H1 (cell line): ENCODE data around the gene ACAP2.

ENCODE experiments used
- CHD2 ChIP-seq: IDR thresholded peaks from 2 replicates; pipeline ENCODE4 v1.6.1; 2012; ENCODE audit warnings: low read length, improper control_type of control experiment
- PHF8 ChIP-seq: fragments of 200-600 bp; sonication (generic); conservative IDR thresholded peaks from 2 replicates; pipeline ENCODE4 v1.7.1; 2012; ENCODE audit warnings: low read depth, mild to moderate bottlenecking, inconsistent platforms, low read length, moderate library complexity
- POLR2A ChIP-seq, 2 experiments: IDR thresholded peaks; 1 replicate in 1 of 2; 2 replicates in 1 of 2; pipeline ENCODE4 v1.6.1; 2011; ENCODE audit warnings: low read depth in 2 of 2, low read length in 2 of 2, mild to moderate bottlenecking in 2 of 2; ENCODE audit errors: control extremely low read depth in 1 of 2
- POLR2AphosphoS5 ChIP-seq: IDR thresholded peaks from 2 replicates; pipeline ENCODE4 v1.6.1; 2011; ENCODE audit warnings: low read depth, low read length
- POU5F1 ChIP-seq: IDR thresholded peaks from 2 replicates; pipeline ENCODE4 v1.6.1; 2011; ENCODE audit warnings: low read depth, mild to moderate bottlenecking, low read length, moderate library complexity
- RBBP5 ChIP-seq: IDR thresholded peaks from 2 replicates; pipeline ENCODE4 v1.7.1; 2012; ENCODE audit warnings: low read depth, mild to moderate bottlenecking, inconsistent platforms, low read length, moderate library complexity, borderline replicate concordance
- SIN3A ChIP-seq, 2 experiments: IDR thresholded peaks in 1 of 2; conservative IDR thresholded peaks in 1 of 2; 2 replicates each; pipeline ENCODE4 v1.6.1; 2011 to 2012; ENCODE audit warnings: low read length in 2 of 2, improper control_type of control experiment in 1 of 2, low read depth in 1 of 2, mild to moderate bottlenecking in 1 of 2
- SP4 ChIP-seq: IDR thresholded peaks from 2 replicates; pipeline ENCODE4 v1.6.1; 2012; ENCODE audit warnings: low read length, inconsistent platforms
- TAF1 ChIP-seq: IDR thresholded peaks from 2 replicates; pipeline ENCODE4 v1.6.1; 2011; ENCODE audit warnings: mild to moderate bottlenecking, low read depth, low read length
- TBP ChIP-seq: IDR thresholded peaks from 2 replicates; pipeline ENCODE4 v1.6.1; 2011; ENCODE audit warnings: low read depth, low read length, improper control_type of control experiment
- TEAD4 ChIP-seq: IDR thresholded peaks from 2 replicates; pipeline ENCODE4 v1.6.1; 2012; ENCODE audit warnings: low read depth, low read length, inconsistent platforms, mixed read lengths
- ZNF274 ChIP-seq: IDR thresholded peaks from 2 replicates; pipeline ENCODE4 v1.7.0; 2012; ENCODE audit warnings: low read length, borderline replicate concordance; ENCODE audit errors: extremely low read depth
- TF ChIP-seq, protein P1 (sequence below), 3 experiments: IDR thresholded peaks; 1 replicate in 2 of 3; 2 replicates in 1 of 3; pipeline versions ENCODE4 v1.5.1 to v1.6.1; 2011; ENCODE audit warnings: low read length in 3 of 3, mild to moderate bottlenecking in 3 of 3, inconsistent platforms in 2 of 3, low read depth in 1 of 3, moderate library complexity in 1 of 3; ENCODE audit not compliant: insufficient read depth in 1 of 3; ENCODE audit errors: control extremely low read depth in 1 of 3
- TF ChIP-seq, protein P2 (sequence below): IDR thresholded peaks from 2 replicates; pipeline ENCODE4 v1.6.1; 2011; ENCODE audit warnings: low read length, improper control_type of control experiment

DNA sequence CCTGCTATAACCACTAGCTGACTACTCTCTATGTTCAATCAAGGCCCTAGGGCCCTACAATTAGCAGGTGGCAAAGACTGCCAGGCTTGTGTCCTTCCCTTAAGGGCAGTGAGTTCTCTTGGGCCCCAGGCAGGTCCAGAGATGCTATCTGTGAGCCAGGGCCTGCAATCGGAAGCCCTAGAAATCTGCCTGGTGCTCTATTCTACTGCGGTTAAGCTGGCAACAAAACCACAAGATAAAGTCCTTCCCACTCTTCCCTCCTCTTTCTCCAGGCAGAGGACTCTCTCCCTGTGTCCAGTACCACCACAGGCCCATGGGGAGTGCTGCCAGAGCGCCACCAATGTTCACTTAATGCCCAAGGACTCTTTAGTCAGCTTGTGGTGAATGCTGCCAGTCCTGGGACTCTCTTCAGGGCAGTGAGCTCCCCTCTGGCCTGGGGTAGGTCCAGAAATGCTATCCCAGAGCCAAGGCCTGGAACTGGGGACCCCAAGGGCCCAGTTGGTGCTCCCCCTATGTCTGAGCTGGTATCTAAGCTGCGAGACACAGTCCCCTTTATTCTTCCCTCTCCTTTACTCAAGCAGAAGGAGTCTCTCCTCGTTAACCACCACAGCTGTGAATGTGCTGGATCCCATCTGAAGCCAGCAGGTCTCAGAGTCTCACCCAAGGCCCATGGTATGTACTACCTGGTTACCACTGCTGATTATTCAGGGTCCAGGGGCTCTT, 206.6 kb downstream of the ACAP2 start:
- TF ChIP-seq RBBP5: no peak
- no peak for TF ChIP-seq TEAD4
- TF ChIP-seq, protein P1, sequence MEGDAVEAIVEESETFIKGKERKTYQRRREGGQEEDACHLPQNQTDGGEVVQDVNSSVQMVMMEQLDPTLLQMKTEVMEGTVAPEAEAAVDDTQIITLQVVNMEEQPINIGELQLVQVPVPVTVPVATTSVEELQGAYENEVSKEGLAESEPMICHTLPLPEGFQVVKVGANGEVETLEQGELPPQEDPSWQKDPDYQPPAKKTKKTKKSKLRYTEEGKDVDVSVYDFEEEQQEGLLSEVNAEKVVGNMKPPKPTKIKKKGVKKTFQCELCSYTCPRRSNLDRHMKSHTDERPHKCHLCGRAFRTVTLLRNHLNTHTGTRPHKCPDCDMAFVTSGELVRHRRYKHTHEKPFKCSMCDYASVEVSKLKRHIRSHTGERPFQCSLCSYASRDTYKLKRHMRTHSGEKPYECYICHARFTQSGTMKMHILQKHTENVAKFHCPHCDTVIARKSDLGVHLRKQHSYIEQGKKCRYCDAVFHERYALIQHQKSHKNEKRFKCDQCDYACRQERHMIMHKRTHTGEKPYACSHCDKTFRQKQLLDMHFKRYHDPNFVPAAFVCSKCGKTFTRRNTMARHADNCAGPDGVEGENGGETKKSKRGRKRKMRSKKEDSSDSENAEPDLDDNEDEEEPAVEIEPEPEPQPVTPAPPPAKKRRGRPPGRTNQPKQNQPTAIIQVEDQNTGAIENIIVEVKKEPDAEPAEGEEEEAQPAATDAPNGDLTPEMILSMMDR (IDR thresholded peaks at IDR 0.05; ENCODE audit: control extremely low read depth in 1 of 3, insufficient read depth in 1 of 3, low read depth in 1 of 3, low read length in 3 of 3): no peak
- TF ChIP-seq POU5F1: no peak
- TF ChIP-seq TBP: no peak
- TF ChIP-seq TAF1: no peak
- no peak for TF ChIP-seq SIN3A (conservative IDR thresholded peaks at IDR 0.05 in 1 of 2, IDR thresholded peaks at IDR 0.05 in 1 of 2; ENCODE audit: low read depth in 1 of 2, low read length in 2 of 2)
- no peak for TF ChIP-seq CHD2
- TF ChIP-seq, protein P2, sequence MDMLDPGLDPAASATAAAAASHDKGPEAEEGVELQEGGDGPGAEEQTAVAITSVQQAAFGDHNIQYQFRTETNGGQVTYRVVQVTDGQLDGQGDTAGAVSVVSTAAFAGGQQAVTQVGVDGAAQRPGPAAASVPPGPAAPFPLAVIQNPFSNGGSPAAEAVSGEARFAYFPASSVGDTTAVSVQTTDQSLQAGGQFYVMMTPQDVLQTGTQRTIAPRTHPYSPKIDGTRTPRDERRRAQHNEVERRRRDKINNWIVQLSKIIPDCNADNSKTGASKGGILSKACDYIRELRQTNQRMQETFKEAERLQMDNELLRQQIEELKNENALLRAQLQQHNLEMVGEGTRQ: no peak
- no peak for TF ChIP-seq POLR2A (IDR thresholded peaks at IDR 0.05; ENCODE audit: control extremely low read depth in 1 of 2, low read depth in 2 of 2, low read length in 2 of 2)
- TF ChIP-seq POLR2AphosphoS5: no peak
- TF ChIP-seq SP4: no peak
- TF ChIP-seq PHF8: no peak
- no peak for TF ChIP-seq ZNF274
